ENCODE results near the gene RTP2.
"Not testable (repeated sequence)": the region's sequence is repeated elsewhere in the genome, so short reads cannot be mapped to it uniquely, and the experiment has no call there.

The RTP2 gene

DNA sequence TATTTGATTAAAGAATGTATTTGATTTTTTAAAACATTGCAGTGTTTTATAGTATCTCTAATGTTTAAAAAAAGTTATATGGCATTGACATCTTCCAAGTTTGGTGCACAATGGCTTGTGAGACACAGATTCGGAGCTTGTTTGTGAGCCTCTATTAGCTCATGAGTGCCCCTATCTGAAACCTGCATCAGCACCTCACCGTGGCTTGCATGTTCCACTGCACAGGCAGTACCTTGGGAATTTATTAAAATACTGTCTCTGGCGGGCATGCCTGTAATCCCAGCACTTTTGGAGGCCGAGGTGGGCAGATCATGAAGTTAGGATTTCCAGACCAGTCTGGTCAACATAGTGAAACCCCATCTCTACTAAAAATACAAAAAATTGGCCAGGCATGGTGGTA, 6.8 kb upstream of the RTP2 start:
- DNase-seq = no peak

DNA sequence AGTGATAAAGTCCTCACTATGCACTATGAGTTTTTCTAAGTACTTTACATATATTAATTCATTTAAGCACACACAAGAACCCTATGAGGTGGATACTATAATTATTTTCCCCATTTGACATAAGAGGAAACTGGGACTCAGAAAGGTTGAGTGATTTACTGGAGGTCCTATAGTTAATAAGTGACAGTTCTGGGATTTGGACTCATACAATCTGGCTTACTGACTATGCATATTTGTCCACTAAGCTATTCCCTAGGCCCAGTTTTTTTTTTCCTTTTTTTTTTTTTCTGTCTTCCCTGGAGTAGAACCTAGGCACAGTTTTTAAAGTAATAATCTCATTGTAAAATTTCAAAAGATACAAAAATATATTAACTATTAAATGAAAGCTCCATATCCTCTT, 6.3 kb upstream of the RTP2 start:
- DNase-seq = no peak

DNA sequence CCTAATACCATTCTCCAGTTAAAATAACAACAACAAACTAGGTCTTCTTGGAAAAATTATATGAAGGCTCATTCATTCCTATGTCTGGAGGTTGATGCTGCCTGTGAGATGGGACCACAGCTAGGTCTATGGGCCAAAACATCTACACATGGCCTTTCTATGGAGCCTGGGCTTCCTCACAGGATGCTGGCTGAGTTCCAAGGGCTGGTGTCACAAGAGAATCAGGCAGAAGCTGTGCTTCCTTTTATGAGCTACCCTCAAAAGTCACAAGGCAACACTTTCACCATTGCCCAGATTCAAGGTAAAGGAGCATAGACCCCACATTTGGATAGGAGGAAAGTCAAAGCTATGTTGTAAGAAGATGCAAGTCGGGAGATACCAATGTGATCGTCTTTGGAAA, 4.6 kb upstream of the RTP2 start:
- DNase-seq = no peak

DNA sequence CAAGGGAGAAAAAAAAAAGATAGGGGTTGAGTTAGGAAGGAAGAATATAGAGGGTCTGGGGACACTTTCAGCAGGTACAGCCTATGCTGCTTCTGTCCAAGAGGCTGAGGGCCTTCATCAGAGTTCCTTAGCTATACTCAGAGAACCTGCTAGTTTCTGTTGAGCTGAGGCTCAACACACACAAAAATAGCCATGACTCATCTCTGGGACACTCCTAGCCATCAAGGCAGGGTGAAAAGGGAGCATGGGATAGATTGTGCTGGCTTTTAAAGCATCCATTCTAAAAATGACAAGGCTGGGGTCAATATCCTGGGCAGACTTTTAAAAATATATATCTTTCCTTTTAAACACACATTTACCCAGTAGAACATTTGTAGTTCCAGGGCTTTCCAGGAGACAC, 2.8 kb upstream of the RTP2 start:
- DNase-seq = no peak

DNA sequence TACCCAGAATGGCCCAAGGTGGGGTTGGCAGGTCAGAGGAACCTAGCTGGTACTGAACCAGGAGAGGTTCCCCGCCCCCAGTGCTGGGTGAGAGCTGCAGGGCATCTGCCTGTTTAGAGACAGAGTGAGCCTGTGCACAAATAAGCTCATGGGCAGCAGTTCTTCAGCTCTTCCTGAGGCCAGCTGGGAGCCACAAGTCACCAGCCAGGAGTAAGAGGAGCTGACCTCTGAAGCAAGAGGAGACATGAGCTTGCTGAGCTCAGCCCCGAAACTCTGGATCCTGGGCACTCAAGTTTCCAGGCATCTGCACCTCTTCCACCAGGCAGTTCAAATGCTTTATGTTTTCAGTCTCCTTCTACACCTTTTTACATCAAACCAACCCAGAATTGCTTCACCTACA, 2.1 kb downstream of the RTP2 start:
- DNase-seq = no peak

DNA sequence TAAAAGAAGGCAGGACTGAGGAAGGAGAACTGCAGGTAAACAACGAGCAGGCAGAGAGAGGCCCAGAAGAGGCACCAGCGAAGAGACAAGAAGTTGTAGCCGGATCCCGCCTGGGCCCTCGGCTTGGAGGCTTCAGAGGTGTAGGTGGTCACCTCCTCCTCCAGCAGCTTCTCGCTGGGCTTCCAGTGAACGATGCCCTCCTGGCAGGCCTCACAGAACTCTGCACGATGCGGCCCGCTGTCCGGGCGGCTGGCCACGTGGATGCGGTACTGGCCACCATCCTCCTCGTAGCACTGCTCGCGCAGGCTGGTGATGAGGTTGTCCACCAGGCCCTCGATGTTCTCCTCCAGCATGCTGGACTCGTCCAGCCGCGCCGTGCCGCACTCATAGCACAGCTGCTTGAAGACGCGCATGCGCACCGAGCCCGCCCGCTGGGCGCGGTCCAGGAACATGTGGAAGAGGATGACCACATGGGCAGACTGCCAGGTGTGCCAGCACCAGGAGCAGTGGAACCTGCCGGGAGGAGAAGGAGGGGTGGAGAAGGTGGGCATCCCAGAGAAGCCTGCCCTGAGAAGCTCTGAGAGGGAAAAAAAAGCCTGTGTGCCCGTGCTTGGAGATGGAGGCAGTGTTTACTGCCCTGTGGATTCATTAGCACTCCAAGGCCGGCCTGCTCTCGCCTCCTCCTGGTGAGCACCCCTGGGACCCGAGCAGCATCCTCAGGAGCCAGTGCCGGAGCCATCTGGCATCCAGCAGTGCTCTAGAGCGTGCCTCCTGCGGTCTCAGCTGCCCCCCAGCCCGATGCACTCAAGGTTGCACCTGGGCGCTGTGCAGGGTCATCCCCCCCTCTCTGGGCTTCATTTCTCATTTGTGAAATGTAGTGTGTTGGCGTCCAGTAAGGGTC, 3.6 kb downstream of the RTP2 start:
- no peak for DNase-seq

DNA sequence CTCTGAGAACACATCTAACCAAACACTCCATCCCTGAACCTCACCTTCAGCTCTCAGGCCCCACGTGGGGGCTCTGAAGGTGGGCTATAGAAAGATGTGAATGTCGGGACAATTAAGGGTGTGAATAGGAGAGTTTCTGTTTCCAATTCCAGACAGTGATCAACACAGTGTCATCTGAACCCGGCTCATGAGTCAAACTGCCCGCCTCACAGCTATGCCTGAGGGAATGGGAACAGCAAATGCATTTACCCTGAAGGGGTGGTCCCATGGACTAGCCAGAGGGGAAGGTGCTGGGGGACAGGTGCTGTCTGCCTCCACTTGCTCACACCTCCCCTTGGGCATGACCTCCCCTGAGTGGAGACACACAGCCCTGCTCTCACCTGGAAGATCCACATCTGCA, 6.3 kb downstream of the RTP2 start:
- no peak for DNase-seq

DNA sequence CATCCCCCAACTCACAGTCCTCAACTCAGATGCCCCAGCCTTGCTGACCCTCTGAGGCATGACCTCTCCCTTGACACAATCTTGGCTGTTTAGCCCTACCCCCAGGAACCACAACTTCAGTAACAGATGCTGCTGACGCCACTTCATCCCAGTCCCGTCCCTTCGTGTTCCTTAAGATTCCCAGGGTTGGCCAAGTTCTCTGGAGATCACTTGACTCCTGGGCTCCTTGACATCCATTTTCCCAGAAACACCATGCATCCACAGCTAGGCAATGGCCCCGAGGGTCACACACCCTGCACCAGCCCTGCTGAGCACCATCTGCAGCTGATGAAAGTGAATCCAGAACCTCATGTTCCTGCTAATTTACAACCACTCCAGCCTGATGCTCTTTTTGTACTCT, 6.9 kb downstream of the RTP2 start:
- no peak for DNase-seq

DNA sequence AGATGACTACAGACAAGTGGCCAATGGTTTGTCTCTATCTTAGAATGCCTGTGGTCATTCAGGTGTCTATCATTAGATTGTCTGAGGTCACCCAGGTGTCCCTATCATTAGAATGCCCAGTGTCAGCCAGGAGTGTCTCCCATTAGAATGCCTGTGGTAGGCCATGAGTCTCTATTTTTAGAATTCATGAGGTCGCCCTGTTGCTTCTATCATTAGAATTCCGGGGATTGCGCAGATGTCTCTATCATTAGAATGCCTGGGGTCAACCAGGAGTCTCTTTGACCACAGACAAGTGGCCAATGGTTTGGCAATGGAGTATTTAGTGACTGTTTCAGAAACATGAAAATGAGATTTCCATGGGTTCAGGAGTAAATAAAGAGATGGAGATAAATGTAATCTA, 7.6 kb downstream of the RTP2 start:
- DNase-seq = no peak

DNA sequence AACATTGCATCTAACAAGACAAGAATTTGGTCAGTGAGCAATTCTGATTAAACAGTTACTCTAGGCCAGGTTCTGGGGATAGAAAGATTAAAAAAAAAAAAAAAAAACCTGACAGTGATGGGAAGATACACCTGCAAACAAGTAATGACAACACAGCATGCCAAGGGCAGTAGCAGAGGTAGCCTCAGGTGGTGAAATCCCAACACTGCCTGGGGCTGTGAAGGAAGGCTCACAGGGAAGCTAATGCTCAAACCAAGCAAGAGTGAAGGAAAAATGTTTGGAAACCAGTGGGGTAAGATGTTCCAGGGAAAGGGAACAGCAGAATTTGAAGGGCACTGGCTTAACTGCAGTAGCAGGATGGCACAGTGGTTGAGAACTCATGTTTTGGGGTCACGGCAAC, 8.9 kb downstream of the RTP2 start:
- DNase-seq = no peak

DNA sequence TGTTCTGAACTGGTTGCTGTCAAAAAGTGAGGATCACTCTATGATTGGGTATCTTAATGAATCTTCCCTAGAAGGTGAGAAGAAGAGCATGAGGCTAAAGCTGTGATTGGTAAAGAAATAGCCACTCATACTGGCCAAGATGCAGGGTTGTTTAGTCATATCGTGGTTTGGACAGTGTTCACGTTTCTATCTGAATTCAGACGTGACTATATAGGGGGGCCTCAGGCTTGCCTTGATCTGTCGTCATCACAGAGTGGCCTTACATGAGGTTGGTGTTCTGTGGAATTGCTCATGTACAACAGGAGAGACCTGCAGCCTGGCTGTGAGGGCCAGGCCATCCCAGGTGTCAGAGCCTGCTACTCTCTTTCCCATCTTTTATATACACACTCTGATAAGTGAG, 12.4 kb downstream of the RTP2 start:
- DNase-seq = no peak

DNA sequence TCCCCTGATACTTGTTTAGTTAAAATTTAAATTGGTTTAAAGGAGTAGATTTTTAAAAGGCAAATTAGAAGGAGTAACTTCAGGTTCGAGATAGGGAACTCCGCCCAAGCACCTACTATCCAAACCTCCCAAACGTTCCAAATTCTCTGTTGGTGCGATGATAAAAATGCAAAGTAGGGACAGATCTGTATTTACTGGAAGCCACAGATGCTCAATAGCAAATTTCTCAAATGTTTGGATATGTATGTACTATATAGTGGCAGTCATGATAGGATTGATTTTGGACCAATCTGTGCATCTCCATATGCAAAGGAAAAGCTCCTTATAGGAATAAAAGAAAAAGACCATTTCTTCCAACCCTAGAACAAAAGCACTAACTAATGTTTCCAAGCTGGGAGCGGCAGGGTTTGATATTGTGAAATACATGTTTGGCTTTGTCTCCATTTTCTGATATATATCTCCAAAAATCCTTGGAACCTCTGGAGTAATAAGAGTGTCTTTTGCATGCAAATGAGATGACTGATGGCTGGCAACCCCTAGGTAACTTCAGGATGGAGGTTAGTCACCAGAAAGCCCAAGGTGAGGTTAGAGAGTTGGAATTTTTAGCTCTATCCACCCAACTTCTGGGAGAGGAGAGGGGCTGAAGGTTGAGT, 15.6 kb downstream of the RTP2 start:
- no peak for DNase-seq

DNA sequence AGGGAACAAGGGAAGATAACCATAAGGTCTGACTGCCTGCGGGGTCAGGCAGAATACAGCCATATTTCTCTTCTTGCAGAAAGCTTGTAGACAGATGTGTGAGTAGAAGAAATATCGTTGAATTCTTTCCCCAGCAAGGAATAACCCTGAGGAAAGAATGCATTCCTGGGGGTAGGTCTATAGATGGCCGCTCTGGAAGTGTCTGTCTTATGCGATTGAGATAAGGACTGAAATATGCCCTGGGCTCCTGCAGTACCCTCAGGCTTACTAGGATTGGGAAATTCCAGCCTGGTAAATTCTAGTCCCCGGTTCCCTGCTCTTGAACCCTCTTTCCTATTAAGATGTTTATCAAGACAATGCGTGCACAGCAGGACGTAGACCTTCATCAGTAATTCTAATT, 16.4 kb downstream of the RTP2 start:
- no peak for DNase-seq

DNA sequence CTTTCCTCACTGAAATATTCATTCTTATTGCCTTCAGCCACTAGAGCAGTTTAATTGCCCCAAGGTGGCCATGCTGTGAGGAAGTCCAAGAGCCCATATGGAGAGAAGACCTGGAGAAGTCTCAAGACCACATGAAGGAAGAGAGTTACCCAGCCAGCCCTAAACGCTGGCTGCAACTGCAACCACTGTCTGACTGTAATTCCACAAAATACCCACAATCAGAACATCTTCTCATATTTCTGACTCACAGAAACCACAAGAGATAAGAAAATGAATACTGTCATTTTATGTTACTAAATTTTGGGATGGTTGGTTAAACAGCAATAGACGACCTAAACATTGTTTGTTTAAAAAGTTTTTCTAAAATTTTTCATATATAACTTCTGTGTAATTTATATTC, 17.5 kb downstream of the RTP2 start:
- DNase-seq = no peak

DNA sequence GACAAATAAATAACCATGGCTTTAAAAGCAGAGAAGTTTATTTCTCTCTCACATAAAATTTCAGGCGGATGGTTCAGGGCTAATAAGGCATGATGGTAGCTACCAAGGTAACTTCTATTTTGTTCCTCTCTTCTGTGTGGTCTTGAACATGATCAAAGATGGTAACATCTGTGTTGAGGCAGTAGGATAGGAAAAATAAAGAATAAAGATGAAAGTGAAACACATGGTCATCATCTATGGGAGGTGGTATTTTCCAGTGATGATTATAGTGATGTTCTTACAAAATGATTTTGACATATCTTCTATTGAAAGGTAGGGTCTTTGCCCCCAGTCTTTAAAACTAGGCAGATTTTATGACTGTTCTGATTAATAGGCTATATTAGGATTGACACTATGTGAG, 17.9 kb downstream of the RTP2 start:
- no peak for DNase-seq

DNA sequence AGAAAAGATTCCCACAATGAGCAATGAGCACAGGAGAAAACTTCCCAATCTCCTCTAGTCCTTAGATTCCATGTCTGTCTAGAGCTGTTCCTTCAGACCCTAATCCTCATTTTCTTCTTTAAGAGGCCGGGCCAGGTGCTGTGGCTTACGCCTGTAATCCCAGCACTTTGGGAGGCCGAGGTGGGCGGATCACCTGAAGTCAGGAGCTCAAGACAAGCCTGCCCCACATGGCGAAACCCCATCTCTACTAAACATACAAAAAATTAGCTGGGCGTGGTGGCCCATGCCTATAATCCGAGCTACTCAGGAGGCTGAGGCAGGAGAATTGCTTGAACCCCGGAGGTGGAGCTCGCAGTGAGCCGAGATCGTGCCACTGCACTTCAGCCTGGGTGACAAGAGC, 20.6 kb downstream of the RTP2 start:
- not testable (repeated sequence) for DNase-seq

DNA sequence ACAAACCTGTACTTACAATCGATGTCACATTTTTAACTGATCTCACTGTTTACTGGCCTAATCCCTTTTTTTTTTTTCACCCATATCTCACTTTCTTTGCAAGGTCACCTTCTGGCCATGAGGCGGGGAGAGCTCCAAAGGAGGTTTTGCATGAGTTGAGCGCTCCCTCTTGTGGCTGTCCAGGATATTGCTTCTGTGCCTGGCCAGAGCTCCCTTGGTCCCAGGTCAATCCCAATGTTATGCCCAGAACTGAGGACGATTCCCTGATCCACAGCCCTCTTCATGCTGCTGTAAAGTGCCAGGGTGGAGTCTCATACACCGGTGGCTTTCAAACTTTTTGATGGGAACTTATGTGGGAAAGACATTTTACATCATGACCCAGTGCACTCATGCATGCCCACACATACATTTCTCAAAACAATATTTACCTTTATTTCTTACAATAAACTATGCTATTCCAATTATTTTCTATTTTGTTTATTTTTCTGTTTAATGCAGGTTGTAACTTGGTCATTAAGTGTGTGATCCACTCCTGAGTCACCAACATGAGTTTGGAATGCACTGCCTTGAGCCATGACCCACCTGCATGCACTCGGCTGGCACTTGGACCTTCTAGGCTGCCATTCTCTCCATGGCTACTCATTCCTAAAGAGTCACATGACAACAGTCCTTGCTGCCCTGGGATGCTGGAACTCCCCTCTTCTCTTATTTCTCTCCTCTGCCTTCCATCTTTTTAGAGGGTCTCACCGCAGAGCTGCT, 22.5 kb downstream of the RTP2 start:
- peak; percentile 41 for DNase-seq

DNA sequence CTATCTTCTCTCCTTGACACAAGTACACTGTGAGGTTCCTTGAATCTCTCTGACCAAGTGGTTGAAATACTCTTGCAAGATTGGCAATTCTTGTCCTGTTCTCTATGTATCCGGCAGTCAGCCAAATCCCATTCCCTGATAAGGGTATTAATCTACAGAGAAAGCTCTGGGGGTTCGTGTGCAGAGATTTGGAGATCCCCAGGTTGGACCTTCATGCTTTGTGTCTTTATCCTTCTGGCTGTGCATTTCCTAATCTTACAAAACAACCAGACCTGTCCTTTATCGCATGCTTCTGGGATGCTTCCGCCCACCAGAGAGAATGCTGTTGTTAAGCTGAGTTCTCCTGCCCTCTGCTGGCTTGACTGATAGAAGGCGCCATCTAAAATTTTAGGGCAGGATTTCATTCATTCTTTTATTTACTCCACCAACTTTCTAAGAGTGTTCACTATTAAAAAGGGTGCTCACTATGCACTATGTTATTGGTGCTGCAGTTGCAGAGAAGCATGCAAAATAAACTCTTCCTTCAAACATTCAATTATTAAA, 23.6 kb downstream of the RTP2 start:
- peak; percentile 26 for DNase-seq

DNA sequence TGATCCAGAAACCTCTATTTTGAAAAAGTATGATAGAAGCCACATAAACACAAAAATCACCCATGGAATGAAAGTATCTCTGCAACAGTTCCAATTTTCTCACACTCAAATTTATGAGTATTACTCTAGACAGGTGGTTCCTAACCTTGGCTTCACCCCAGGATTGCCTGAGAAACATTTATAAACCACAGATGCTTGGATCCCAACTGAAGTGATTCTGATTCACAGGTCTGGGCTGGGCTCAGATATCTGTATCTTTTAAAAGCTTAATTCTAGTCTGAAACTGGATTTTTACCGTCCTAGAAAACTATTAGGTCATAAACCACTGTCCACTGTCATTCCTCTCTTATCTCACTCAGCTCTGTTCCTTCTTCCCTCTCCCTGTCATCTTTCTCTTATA, 24.8 kb downstream of the RTP2 start:
- DNase-seq = no peak

DNA sequence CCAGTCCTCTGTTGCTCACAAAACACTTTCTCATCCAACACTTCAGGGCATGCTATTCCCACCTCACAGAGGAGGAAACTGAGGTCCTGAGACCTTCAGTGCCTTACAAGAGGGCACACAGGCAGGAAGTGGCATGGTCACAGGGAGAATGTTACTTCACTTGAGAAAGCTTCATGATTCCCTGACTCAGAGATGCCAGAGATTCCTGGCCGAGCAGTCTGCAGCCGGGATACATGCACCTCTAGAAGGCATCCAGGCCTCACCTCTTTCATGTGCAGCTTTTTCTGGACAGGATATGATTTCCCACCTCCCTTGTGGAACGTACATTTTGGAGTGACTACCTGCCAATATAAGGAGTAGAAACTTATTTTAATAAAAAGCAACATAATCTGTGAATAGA, 29.3 kb downstream of the RTP2 start:
- DNase-seq = no peak

DNA sequence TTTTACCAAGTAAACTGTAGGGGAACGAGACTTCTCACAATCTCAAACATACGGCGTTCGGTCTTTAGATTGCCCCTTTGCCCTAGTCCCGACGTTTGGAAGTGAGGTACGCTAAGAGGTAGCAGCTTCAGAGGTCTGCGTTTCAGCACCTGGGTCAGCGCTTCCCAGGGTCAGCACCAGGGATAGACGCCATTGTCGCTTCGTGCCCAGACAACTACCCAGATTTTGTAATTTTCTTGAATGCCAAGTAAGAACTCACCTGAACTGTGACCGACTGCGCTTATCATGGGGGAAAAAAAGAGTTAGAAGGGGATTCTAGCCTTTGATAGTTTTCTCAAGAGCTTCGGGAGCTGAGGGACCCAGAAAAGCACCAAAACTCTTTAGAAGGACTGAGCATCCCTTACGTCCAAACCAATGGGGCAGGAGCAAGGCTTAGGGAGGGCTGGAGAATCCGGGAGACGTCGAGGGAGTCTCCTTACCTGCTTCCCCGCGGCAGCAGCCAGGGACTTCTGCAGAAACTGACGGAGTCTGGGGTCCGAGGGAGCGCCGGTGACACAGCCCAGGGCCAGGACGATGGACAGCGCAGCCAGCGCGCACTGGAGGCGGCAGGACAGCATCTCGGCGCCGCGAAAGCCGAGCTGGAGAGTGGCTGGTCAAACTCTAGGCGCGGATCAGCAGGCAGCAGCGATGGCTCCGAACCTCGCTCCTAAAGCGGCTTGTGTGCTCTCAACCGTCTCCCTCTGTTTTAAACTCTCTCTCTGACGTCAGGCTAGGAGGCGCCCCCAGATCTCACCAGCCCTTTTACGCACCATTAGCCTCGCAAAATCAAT, 32.5 kb downstream of the RTP2 start, which contains the start of gene SST:
Gene SST (minus strand): TSS at position 720 of the 830 bp plus-strand sequence. CDS start 103 bp downstream, at position 617.
- peak; percentile 7 for DNase-seq

DNA sequence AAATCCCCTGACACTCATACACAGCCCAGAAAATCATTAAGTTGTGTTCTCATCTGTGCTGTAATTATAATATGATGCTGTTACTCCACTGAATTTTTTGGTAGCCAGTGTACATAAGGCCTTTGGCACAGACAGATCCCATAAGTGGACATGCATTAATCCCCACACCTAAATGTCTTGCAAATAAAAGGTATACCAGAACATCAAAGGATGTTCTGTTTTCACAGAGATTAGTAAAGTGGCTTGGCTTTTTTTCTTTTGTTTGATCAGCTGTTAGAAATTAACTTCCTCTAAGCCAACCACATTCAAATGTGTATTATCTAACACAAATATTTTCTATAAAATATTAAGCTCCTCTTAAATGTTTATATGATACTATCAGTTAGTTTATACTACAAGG, 34.8 kb downstream of the RTP2 start:
- DNase-seq = peak; percentile 26
